ENCODE results near the gene RUFY3. TPM values are rescaled to one million over a fixed set of nuclear protein-coding genes. Genes with fewer than 3 reads are reported as not detected.

The RUFY3 gene
- total RNA-seq, 1 experiment from 2014 or later = 29.6 TPM

DNA sequence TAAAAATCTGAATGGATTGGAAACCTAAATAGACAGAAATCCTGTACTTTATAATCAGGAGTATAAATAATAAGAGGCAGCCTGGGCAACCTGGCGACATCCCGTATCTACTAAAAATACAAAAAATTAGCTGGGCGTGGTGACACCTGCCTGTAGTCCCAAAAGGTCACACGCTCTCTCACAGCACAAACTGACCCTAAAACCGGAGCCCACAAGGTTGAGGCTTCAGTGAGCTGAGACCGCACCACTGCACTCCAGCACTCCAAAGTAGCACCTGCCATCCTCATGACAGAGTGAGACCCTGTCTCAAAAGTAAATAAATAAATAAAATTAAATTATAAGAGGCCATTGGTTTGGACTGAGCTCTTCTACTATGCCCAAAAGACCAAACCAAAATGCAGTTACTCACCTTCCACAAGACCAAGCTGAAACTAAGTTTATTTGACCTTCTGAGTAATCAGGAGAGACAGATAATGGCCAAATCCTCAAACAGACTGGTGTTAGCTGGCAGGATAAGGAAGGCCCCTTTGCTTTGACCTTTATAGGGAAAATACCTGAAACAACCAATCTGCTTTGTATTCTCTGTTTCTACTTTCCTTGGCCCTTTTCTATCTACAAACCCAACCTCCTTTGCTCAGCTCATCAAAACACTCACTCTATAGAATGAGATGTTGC lies 121.1 kb downstream of the RUFY3 start:
- no peak overlapping the region for H3K4me3 ChIP-seq (ENCODE audit: low read depth in 2 of 2, low read length in 2 of 2)
- intact Hi-C loops (cut with micrococcal nuclease; ENCODE audit: unreplicated experiment) = no loop called here
- H3K9me3 ChIP-seq (ENCODE audit: control insufficient read depth, insufficient read depth, low read depth, low read length) = no peaks in the 10 kb centered on the region
- TF ChIP-seq CTCF (IDR thresholded peaks at IDR 0.05) (no peak), POLR2AphosphoS5 (IDR thresholded peaks at IDR 0.05; ENCODE audit: low read depth, low read length) (no peak), SIN3A (IDR thresholded peaks at IDR 0.05; ENCODE audit: borderline replicate concordance, insufficient read depth, low read depth, low read length) (no peak), TCF7L2 (IDR thresholded peaks at IDR 0.05; ENCODE audit: low read depth, low read length) (no peak)
- TF ChIP-seq, protein P1, sequence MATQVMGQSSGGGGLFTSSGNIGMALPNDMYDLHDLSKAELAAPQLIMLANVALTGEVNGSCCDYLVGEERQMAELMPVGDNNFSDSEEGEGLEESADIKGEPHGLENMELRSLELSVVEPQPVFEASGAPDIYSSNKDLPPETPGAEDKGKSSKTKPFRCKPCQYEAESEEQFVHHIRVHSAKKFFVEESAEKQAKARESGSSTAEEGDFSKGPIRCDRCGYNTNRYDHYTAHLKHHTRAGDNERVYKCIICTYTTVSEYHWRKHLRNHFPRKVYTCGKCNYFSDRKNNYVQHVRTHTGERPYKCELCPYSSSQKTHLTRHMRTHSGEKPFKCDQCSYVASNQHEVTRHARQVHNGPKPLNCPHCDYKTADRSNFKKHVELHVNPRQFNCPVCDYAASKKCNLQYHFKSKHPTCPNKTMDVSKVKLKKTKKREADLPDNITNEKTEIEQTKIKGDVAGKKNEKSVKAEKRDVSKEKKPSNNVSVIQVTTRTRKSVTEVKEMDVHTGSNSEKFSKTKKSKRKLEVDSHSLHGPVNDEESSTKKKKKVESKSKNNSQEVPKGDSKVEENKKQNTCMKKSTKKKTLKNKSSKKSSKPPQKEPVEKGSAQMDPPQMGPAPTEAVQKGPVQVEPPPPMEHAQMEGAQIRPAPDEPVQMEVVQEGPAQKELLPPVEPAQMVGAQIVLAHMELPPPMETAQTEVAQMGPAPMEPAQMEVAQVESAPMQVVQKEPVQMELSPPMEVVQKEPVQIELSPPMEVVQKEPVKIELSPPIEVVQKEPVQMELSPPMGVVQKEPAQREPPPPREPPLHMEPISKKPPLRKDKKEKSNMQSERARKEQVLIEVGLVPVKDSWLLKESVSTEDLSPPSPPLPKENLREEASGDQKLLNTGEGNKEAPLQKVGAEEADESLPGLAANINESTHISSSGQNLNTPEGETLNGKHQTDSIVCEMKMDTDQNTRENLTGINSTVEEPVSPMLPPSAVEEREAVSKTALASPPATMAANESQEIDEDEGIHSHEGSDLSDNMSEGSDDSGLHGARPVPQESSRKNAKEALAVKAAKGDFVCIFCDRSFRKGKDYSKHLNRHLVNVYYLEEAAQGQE (IDR thresholded peaks at IDR 0.05; ENCODE audit: insufficient read depth in 1 of 2, low read depth in 2 of 2, low read length in 1 of 2) = no peak
- ChIA-PET CTCF (no interaction called here), POLR2A (no interaction called here)
- no peaks in the 10 kb centered on the region for H3K27me3 ChIP-seq (ENCODE audit: control insufficient read depth, insufficient read depth, low read length)
- no peaks in the 10 kb centered on the region; the same call in 1 of the 2 replicates for H3K36me3 ChIP-seq (ENCODE audit: control insufficient read depth, insufficient read depth, low read length)
- DNase-seq (ENCODE audit: low read depth, low spot score) = no peak
- BruUV-seq (replicated peaks) = no TSS peak
- no peaks in the 10 kb centered on the region; the same call in 1 of the 2 replicates for H3K4me1 ChIP-seq (ENCODE audit: control insufficient read depth, insufficient read depth, low read length)
- H3K27ac ChIP-seq (ENCODE audit: low read length) = no peak overlapping the region
- in situ Hi-C loops (cut with HindIII; ENCODE audit: low pct_unique_long_range_greater_than_20kb, low sequenced_read_pairs) = no loop called here
- no peak for ATAC-seq

DNA sequence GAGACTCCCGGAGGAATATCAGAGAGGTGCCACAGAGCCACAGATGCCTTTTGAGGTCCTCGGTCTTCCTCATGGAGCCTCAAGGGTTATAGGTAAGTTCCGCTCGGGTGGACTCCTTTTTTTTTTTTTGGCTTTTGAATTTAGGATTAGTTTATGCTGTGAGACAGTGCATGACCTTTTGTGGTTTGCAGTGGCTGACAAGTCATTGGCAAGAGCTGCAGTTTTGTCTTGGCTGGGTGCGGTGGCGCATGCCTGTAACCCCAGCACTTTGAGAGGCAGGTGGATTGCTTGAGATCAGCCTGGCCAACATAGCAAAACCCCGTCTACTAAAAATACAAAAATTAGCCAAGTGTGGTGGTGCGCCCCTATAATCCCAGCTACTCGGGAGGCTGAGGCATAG lies 122.4 kb downstream of the RUFY3 start:
- H3K27ac ChIP-seq (ENCODE audit: low read length) = no peak overlapping the region
- no TSS peak for BruUV-seq (replicated peaks)
- ChIA-PET POLR2A (interaction anchor here (0.7 kb wide), 1 partner anchor 66 kb away, joined by 5 read pairs; no protein-coding TSS in a partner anchor), CTCF (no interaction called here)
- H3K36me3 ChIP-seq (ENCODE audit: control insufficient read depth, insufficient read depth, low read length) = no peaks in the 10 kb centered on the region; the same call in 1 of the 2 replicates
- no peak for ATAC-seq
- no peak for DNase-seq (ENCODE audit: low read depth, low spot score)
- in situ Hi-C loops (cut with HindIII; ENCODE audit: low pct_unique_long_range_greater_than_20kb, low sequenced_read_pairs) (no loop called here), intact Hi-C loops (cut with micrococcal nuclease; ENCODE audit: unreplicated experiment) (no loop called here)
- H3K4me3 ChIP-seq (ENCODE audit: low read depth in 2 of 2, low read length in 2 of 2) = no peak overlapping the region
- no peaks in the 10 kb centered on the region for H3K27me3 ChIP-seq (ENCODE audit: control insufficient read depth, insufficient read depth, low read length)
- no peak for TF ChIP-seq CTCF (IDR thresholded peaks at IDR 0.05)
- TF ChIP-seq, protein P1 (IDR thresholded peaks at IDR 0.05; ENCODE audit: insufficient read depth in 1 of 2, low read depth in 2 of 2, low read length in 1 of 2) = no peak
- TF ChIP-seq TCF7L2 (IDR thresholded peaks at IDR 0.05; ENCODE audit: low read depth, low read length) = no peak
- no peak for TF ChIP-seq POLR2AphosphoS5 (IDR thresholded peaks at IDR 0.05; ENCODE audit: low read depth, low read length)
- no peak for TF ChIP-seq SIN3A (IDR thresholded peaks at IDR 0.05; ENCODE audit: borderline replicate concordance, insufficient read depth, low read depth, low read length)
- H3K4me1 ChIP-seq (ENCODE audit: control insufficient read depth, insufficient read depth, low read length) = no peaks in the 10 kb centered on the region; the same call in 1 of the 2 replicates
- no peaks in the 10 kb centered on the region for H3K9me3 ChIP-seq (ENCODE audit: control insufficient read depth, insufficient read depth, low read depth, low read length)

All from Panc1 (cell line).